SK-N-SH (cell line): ENCODE results near the gene BRD7.

Source experiments
- ELF1 ChIP-seq: IDR thresholded peaks from 2 replicates; pipeline ENCODE4 v1.4.0; 2012
- EP300 ChIP-seq, 2 experiments: IDR thresholded peaks; 2 replicates each; pipeline versions ENCODE4 v1.4.0 to v1.6.1; 2012; ENCODE audit warnings: borderline replicate concordance in 1 of 2, low read depth in 1 of 2, low read length in 1 of 2
- GATA2 ChIP-seq: sonication (generic); formaldehyde crosslinking; IDR thresholded peaks from 2 replicates; pipeline ENCODE4 v1.5.0; 2020; ENCODE audit warnings: mild to moderate bottlenecking, missing genetic modification reagents
- JUND ChIP-seq: IDR thresholded peaks from 2 replicates; pipeline ENCODE4 v1.4.0; 2012
- MXI1 ChIP-seq: IDR thresholded peaks from 2 replicates; pipeline ENCODE4 v1.6.1; 2012; ENCODE audit warnings: mild to moderate bottlenecking, low read depth, low read length, improper control_type of control experiment
- NFIC ChIP-seq: IDR thresholded peaks from 2 replicates; pipeline ENCODE4 v1.4.0; 2012; ENCODE audit warnings: borderline replicate concordance
- POLR2AphosphoS5 ChIP-seq: IDR thresholded peaks from 2 replicates; pipeline ENCODE4 v1.6.1; 2012; ENCODE audit warnings: low read depth, low read length
- RFX5 ChIP-seq: IDR thresholded peaks from 2 replicates; pipeline ENCODE4 v1.6.1; 2012; ENCODE audit warnings: mild to moderate bottlenecking, improper control_type of control experiment, low read length
- TF ChIP-seq, protein P1 (sequence below): fragments of 200-600 bp; sonication (generic); IDR thresholded peaks from 2 replicates; pipeline ENCODE4 v1.6.1; 2017; ENCODE audit warnings: antibody characterized with exemption, mild to moderate bottlenecking, moderate library complexity
- TF ChIP-seq, protein P2 (sequence below): fragments of 150-350 bp; IDR thresholded peaks from 2 replicates; pipeline ENCODE4 v1.6.1; 2017; ENCODE audit warnings: antibody characterized with exemption, low read length, low read depth, borderline replicate concordance
- TF ChIP-seq, protein P3 (sequence below): IDR thresholded peaks from 2 replicates; pipeline ENCODE4 v1.4.0; 2012; ENCODE audit warnings: low read depth, borderline replicate concordance

DNA sequence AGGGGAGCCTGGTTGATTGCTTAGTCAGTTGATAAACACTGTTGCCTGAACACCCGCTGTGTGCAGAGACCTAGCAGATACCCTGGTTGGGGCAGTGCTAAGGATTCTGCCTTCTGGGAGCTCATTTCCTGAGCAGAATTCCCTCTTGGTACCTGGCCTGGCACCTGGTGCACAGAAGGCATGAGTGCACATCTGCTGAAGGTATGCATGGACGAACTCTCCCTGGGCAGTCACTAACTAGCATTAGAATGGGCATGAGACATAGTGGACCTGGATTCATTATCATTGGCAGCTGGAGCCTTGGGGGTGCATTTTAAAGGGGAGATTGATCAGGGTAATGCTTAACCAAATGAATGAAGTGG lies 89.3 kb downstream of the BRD7 start:
- TF ChIP-seq POLR2AphosphoS5 (no peak), ELF1 (no peak), MXI1 (no peak), EP300 (IDR thresholded peaks at IDR 0.05; ENCODE audit: borderline replicate concordance in 1 of 2, low read depth in 1 of 2, low read length in 1 of 2) (no peak), JUND (no peak), GATA2 (no peak), NFIC (no peak), RFX5 (no peak)
- TF ChIP-seq, protein P1, sequence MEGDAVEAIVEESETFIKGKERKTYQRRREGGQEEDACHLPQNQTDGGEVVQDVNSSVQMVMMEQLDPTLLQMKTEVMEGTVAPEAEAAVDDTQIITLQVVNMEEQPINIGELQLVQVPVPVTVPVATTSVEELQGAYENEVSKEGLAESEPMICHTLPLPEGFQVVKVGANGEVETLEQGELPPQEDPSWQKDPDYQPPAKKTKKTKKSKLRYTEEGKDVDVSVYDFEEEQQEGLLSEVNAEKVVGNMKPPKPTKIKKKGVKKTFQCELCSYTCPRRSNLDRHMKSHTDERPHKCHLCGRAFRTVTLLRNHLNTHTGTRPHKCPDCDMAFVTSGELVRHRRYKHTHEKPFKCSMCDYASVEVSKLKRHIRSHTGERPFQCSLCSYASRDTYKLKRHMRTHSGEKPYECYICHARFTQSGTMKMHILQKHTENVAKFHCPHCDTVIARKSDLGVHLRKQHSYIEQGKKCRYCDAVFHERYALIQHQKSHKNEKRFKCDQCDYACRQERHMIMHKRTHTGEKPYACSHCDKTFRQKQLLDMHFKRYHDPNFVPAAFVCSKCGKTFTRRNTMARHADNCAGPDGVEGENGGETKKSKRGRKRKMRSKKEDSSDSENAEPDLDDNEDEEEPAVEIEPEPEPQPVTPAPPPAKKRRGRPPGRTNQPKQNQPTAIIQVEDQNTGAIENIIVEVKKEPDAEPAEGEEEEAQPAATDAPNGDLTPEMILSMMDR = no peak
- TF ChIP-seq, protein P2, sequence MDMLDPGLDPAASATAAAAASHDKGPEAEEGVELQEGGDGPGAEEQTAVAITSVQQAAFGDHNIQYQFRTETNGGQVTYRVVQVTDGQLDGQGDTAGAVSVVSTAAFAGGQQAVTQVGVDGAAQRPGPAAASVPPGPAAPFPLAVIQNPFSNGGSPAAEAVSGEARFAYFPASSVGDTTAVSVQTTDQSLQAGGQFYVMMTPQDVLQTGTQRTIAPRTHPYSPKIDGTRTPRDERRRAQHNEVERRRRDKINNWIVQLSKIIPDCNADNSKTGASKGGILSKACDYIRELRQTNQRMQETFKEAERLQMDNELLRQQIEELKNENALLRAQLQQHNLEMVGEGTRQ = no peak
- TF ChIP-seq, protein P3, sequence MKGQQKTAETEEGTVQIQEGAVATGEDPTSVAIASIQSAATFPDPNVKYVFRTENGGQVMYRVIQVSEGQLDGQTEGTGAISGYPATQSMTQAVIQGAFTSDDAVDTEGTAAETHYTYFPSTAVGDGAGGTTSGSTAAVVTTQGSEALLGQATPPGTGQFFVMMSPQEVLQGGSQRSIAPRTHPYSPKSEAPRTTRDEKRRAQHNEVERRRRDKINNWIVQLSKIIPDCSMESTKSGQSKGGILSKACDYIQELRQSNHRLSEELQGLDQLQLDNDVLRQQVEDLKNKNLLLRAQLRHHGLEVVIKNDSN = no peak
